Ammon's horn (tissue), 1 donor: Measurements from ENCODE around the gene RIIAD1.
A peak's percentile ranks its signal among the peaks of the same experiment; 100 is the strongest.
"Not testable (repeated sequence)": the region's sequence is repeated elsewhere in the genome, so short reads cannot be mapped to it uniquely, and the experiment has no call there.

Experiments
- DNase-seq: peaks from one replicate; pipeline ENCODE4 v3.0.0-alpha.2; 2016; ENCODE audit warnings: low spot score

The RIIAD1 gene

DNA sequence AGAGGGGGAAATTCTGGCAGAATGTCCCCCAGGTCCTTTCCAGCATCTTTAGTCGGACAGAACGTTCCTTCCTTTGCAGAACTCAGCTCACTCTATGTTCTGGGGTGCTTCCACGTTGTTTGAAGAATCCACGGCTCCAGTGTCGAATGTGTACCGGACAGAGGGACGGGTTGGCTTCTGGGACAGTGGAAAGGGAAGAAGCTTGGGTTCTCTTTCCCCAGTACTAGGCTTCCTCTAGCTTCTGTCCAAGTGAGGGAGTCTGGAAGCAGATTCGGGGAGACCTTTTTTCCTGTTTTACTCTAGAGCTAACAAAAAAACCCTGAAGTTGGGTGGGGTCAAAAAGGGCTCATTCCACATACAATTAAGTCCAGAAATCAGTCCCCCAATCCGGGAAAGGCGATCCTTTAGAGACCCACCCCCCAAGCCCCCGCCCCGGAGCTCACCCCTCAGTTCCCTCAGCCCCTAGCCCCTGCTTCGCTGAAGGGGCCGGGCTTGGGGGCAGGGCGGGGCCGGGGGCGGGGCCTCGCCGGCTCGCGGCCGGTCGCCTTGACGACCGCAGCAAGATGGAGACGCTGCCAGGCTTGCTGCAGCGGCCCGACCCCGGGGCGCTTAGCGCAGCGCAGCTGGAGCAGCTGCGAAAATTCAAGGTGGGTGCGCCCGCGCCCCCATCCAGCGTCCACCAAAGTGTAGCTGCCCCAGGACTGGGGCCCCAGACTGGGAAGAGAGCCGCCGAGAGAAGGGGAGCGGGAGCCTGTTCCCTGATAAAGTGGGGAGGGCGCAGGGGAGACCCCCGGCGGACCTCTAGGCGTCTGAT lies at the start of gene RIIAD1:
Gene RIIAD1 (plus strand): TSS at position 549 of the 814 bp plus-strand sequence. CDS start 15 bp downstream, at position 564.
- DNase-seq: no peak

DNA sequence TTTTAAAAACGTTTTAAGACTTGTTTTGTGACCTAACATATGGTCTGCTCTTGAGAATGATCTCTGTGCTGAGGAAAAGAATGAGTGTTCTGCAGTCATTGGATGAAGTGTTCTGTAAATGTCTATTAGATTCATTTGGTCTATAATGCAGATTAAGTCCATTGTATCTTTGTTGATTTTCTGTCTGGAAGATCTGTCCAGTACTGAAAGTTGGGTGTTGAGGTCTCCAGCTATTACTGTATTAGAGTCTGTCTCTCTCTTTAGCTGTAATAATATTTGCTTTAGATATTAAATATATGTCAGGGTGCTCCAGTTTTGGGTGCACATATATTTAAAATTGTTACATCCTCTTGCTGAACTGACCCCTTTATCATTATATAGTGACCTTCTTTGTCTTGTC lies 47.9 kb upstream of the RIIAD1 start:
- DNase-seq: no peak

DNA sequence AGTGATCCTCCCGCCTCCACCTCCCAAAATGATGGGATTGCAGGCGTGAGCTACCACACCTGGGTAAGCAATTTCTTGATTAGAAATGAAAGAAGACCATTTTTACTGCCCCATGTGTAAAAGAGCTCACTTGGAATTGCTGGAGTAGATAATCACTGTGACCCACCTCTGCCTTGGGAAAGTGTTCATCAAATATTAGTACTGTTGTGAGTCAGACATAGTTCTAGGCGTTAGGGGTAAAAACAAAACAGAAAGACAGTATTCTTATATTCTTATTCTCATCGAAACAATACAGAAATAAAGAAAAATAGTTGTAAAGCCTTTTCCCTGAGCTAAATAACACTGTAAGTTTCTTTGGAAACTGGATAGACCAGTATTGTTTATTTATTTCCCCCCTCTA lies 40.9 kb upstream of the RIIAD1 start:
- no peak for DNase-seq

GRCh38 chr1:151680826-151681225 lies 40.5 kb upstream of the RIIAD1 start:
- DNase-seq: no peak

DNA sequence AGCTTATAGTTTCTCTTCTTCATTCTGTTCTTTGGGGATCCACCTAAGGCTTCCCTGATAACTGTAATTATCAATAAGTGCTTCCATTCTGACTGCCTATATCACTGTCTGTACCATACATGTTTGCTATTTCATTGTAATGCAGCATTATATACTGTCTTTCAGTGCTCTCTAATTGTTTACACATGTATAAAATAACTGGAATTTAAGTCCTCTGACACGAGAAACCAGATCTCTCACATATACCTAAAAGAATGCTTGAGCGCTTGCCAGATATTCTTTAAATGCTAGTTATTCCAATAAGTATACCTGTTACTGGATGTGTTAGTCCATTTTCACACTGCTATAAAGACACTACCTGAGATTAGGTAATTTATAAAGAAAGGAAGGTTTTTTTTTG lies 39.4 kb upstream of the RIIAD1 start:
- DNase-seq: no peak

- DNase-seq: not testable (repeated sequence)
These were observed 38.4 kb upstream of the RIIAD1 start for GRCh38 chr1:151682901-151683300.

DNA sequence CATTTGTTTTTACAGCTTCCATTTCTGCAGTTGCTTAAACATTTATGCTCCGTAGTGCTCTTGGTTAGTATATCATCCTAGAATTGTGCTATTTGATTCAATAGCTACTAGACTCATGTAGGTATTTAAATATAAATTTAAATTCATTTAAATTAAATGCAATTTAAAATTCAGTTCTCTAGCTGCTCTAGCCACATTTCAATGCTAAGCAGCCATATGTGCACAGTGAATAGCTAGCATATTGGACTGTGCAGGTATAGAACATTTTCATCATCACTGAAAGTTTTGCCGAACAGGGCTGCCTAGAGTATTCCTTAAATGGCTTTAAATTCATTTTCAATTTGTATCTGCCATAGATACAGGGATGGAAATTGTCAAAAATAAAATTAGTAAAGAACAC lies 37.2 kb upstream of the RIIAD1 start:
- DNase-seq: no peak

DNA sequence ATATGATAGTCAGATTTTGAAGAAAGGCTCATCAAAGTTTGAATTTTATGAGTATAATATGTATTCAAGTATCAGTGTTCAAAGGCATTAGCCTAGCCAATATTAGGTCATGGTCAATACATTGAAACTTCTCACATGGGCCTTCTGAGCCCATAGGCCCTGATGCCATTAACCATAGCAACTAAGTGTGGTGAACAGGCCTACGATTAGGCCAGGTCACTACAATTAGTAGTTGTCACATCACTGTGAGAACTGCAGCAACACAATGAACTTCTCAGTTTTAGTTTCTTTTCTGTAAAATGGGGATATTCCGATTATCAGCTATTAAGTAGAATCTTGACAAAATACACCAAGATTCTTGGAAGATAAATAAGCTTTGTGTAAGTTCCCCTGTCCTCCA lies 34.8 kb upstream of the RIIAD1 start:
- DNase-seq: no peak

- DNase-seq: no peak
These were observed 31.8 kb upstream of the RIIAD1 start for GRCh38 chr1:151689494-151689893.

DNA sequence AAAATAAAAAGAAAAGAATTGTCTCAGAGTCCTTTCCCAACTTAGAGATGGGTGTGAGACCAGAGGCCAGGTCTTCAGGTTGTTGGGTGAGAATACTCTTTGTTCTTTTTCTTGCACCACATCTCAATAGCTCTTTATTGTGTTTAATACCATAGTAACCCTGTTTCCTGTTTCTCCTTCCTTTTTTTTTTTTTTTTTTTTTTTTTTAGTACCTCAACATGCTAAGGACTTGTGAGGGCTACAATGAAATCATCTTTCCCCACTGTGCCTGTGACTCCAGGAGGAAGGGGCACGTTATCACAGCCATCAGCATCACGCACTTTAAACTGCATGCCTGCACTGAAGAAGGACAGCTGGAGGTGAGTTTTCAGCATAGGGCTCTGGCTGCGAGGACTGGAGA lies 29.1 kb upstream of the RIIAD1 start:
- DNase-seq: no peak

- peak; percentile 60 for DNase-seq
These were observed 28.2 kb upstream of the RIIAD1 start for GRCh38 chr1:151693057-151693651.

DNA sequence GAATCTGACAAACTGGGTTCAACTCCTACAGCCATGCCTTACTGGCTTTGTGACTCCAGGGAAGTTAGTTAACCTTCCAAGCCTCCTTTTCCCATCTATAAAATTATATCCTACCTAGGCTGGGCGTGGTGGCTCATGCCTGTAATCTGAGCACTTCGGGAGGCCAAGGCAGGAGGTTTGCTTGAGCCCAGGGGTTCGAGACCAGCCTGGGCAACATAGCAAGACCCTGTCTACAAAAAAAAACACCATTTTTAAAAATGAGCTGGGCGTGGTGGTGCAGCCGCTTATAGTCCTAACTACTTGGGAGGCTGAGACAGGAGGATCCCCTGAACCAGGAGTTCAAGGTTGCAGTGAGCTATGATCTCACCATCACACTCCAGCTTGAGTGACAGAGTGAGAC lies 19.8 kb upstream of the RIIAD1 start:
- no peak for DNase-seq

- DNase-seq: no peak
These were observed 18.4 kb upstream of the RIIAD1 start for GRCh38 chr1:151702936-151703335.

DNA sequence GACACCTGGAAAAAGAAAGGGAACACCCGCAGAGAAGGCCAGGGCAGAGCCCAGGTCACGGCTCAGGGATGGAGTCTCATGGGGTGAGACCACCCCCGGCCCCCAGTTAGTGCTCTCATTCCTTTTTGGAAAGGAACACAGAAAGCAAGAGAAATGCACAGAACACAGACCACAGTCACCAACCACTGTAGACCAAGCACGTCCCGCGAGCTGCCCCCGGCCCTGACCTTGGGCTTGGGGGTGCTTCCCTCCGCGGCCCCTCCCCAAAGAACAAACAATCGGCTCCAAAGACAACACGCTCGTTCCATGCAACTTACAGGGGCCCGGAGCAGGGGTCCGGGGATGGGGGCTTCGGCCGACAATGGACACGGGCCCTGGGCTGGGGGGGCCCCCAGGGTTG lies 17.5 kb upstream of the RIIAD1 start:
- DNase-seq: no peak

DNA sequence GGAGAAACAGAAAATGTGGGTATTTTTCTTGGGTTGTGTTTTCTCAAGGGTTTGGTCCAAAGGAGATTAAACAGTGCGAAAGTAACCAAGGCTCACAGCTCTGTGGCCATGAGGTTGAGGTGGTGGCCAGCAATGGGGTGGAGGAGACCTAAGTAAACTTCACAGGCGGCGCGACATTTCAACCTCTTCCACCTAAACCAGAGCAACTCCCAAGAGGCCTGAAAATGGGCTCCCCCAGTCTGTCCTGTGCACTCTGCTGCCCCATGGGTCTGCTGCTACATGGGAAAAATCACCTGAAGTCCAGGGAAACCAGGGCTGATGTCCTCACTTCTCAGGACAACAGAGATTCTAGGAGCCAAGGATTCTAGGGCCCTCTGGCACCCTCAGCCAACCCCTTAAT lies 17.1 kb upstream of the RIIAD1 start:
- no peak for DNase-seq

DNA sequence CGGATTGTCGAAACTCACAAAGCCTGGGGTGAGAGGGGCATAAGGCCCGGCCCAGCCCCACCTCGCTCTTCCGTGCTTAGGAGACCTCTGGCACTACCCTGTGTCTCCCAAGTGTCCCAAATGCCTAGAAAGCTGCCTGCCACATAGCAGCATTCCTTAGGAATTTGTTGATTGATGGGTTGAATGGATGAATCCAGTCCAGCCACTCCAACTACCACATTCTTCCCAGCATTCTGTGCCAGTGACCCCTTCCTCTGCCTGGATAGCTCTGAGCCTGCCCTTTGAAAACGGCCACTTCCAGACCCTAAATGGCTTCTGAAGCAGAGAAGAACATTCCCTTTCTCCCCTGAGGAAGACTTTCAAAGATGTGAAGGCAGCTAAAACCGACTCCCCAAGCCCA lies 16.2 kb upstream of the RIIAD1 start:
- no peak for DNase-seq

GRCh38 chr1:151705753-151706463 lies 15.4 kb upstream of the RIIAD1 start:
- no peak for DNase-seq

DNA sequence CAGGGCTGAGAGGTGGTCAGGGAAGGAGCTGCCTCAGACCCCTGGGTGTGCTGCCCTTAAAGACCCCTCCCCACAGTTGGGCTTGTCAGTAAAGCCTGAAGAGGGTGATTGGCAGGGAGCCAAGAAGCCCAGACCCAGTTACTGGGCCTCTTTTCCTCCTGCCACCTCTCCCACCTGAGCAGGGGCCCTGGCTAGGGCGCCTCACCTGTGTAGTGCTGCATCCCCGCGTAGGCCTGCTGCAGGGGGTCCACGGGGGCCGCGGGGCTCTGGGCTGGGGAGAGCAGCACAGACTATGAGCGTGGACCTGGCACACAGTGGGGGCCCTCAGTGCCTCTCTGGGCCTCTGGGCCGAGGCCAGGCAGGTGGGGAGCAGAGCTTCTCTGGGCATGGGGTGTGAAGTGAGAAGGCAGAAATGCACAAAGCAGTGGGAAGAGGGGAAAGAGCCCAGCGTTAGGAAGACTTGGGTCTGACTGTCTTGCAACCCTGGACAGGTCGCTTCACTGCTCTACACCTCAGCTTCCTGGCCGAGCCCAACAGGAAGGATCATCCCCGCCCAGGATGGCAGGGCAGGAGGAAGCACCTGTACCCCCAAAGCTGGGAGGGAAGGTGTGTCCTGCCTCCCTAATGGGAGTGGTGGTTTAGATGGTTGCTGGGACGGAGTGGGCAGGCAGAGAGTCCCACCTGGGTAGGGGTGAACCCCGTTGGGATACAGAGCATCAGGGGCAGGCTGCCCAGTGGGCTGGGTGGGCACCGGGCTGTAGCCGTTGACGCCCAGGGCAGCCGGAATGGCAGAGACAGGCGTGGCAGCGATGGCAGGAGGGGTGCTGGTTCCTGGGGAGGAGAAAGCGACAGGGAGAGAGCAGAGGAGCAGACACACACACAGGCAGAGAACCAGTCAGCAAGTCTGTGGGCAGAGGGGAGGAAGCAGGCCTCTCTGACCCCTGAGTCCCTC lies 14.6 kb upstream of the RIIAD1 start:
- DNase-seq: no peak

DNA sequence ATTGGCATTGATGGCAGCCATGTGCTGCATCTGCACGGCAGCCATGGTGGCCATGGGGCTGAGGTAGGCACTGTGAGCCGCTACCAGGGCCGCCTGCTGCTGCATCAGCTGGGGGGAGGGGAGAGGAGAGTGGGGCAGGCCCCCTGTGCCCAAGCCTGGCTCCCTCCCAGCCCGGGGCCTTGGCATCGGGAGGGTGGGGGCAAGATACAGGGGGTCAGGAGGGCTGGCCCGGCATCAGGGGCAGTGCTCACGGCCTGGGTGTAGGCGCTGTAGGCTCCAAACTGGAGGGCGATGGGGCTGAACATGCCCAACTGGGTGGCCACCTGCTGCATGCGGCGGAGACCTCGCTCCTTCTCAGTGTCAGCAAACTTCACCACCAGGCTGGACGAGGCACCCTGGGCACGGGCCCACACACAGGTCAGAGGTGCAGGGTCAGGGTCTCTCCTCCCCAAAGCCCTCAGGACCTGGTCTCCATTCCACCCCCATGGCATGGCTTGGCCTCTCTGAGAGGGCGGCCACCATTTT lies 13.7 kb upstream of the RIIAD1 start:
- no peak for DNase-seq

DNA sequence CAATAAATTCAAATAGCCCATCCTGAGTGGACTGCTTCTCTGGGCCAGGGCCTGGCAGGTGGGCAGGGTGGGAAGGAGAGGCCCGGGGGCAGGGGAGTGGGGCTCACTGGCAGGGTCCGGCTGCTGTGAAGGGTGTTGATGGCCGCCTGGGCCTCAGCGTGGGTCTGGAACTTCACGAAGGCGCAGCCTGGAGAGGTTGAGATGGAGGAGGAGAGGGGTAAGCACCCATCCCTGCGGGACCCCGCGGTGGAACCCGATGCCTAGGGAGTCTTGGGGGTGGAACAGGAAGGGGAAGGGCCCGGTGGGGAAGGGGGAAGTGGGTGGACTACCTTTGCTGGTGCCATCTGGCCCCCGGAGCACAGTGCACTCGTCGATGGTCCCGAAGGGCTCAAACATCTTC lies 12.4 kb upstream of the RIIAD1 start:
- no peak for DNase-seq

GRCh38 chr1:151710187-151710840 lies 11.0 kb upstream of the RIIAD1 start:
- DNase-seq: peak; percentile 93
